ENCODE results near the gene APOBEC3G.

APOBEC3G gene

DNA sequence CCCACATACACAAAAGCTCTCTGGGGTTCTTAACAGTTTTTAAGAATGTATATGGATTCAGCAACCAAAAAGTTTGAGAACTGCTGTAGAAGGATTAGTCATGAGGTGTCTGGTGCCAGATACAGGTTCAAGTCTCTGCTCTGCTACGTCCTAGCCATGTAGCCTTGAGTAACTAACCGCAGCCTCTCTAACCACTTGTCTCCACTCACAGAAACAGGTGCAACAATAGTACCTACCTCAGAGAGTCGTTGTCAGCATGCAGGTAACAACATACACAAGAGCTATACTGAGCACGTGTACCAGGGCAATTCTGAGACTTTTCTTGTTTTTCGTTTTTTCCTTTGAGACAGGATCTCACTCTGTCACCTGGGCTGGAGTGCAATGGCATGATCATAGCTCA lies 48.5 kb downstream of the APOBEC3G start:
- no peak for DNase-seq

DNA sequence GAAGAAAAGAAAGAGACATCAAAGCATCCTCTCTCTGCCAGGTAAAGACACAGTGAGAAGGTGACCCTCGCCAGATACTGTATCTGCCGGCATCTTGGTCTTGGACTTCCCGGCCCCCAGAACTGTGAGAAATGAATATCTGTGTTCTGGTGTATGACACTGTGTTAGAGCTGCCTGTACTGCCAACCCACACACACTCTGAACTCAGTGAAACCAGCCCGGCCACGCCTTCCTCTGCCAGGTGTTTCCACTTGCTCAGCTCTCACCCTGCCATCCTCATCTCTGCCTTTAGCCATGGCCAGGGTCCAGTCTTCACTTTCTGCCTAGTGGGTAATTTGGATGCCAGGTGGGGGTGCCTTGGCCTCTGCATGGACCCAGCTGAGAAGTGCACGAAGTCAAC lies 51.4 kb downstream of the APOBEC3G start:
- DNase-seq: no peak

DNA sequence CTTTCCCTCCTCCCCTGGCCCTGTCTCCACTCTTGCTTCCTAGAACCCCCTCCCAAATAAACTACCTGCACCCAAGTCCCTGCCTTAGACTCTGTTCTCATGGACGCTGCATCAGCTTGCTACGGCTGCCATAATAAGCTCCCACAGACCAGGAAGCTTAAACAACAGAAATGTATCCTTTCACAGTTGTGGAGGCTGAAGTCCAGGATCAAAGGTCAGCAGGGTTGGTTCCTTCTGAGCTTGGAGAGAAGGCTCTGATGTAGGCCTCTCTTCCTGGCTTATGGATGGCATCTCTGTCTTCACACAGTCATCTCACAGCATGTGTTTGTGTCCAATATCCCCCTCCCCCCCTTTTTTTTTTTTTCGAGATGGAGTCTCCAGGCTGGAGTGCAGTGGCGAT lies 52.0 kb downstream of the APOBEC3G start:
- no peak for DNase-seq

DNA sequence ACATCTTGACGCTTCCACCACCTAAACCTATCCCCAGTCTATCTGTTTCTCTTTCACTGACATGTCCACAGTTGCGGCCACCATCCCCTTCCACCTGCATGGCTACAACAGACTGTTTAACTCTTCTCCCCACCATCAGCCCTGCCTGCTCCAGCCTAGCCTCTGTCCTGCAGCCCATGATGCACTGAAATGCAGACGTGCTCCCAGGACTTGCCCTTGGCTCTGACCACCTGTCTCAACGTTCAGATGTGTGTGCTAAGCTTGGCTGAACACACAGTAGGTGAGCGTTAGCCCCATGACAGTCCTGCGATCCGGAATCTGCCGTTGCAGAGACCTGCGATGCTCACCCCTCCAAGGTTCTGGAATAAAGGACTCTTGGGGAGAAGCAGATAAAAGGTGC lies 52.7 kb downstream of the APOBEC3G start:
- DNase-seq: no peak

DNA sequence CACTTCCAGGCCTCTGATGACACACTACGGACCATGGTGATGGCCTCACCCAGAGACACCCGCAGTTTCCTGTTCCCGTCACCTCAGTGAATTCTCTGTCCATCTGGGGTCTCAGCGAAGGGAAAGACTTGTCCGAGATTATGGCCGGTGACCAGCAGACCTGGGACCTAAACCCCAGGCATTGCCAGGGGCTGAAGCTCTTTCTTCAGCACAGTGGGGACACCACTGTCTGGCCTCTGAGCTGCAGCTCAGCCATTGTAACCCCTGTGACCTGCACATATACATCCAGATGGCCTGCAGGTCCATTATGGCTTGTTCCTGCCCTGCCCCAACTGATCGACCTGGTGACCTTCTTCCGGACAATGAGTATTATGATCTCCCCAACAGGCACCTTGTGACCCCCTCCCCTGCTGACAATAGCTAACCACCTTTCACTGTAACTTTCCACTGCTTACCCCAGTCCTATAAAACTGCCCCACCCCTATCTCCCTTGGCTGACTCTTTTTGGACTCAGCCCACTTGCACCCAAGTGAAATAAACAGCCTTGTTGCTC lies 53.2 kb downstream of the APOBEC3G start:
- DNase-seq: no peak

DNA sequence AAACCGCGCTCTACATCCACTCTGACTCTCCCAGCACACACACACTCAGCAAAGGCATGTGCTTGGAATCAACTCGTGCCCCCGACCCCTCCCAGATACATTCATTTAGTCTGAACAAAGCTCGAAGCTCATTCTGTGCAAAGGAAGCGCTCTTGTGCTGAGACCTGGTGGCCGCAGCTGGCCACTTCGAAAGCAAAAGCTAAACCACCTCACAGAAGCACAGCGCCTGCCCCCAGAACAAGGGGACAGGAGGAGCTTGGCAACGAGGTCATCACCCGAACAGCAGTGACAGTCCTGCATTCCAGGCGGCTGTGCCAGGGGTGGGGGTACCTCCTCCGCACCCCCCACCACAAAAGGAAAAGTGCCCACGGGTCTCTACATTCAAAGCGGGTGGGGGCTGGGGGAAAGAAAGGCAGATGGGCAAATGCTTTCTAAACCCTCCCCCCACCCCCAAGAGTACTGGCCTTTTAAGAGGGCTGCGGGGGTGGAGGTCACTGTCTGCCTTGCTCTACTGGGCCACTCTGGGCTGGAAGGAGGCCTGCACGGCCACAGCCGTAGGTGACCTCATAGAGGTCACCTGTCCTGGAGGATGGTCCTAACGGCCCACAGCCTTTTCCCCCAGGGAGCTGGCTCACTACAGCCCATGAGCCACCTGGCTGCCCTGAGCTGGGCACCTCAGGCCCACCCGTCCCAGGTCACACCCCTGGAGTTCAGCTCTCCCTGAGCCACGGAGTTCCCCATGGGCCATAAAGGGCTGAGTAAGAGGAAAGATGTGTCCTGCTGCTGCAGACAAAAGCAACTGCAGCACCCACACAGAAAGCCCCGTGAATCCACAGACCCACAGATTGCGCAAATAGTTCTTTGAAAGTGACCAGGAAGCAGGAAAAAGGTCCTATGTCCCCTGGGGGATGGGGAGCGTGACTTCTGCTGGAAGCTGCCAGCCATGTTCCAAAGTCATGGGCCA lies 54.1 kb downstream of the APOBEC3G start:
- DNase-seq: no peak

DNA sequence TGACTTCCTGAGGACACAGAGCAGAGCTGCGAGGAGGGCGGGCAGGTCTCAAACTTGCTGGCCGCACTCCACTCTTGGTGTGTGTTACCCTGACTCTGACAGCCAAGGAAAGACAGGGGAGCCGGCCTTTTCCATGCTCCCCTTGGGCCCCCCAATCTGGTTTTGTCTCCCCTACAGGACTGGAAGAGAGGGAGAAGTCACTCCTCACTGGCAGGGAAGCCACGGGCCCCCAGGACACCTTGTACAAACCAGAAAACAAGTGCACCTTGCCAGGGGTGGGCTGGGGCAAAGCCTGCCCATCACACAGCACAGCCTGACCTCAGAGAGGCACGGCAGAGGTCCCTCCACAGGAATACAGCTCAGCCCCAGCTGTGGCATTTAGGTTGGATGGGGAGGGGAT lies 55.2 kb downstream of the APOBEC3G start:
- no peak for DNase-seq

DNA sequence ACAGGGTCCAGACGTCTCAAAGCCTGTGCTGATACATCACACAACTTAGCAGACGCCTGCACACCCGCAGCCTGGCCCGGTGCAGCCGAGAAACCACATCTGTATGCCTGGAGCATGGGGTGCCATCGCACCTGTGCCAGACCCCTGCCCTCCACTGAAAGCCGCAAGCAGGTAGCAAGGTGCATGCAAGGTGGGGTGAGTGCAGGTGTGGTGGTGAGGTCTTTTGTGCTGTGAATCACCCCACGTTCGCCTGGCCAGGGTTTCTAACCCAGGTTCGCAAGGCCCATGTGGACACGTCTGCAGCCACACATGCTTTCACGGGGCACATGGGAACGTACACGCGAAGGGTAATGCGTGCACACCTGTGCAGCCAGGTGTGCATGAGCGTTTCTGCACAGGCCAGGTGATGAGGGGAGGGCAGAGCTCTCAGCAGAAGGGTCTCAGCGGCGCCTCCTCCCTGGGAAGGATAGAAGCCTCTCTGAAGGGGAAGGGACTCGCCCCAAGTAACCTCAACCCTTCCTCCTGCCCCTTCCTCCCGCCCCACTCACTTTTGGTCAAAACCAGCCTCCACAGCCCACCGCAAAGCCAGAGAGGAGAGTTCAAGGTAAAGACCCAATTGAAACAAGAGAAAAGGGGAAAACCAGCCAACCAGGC lies 55.9 kb downstream of the APOBEC3G start:
- no peak for DNase-seq

DNA sequence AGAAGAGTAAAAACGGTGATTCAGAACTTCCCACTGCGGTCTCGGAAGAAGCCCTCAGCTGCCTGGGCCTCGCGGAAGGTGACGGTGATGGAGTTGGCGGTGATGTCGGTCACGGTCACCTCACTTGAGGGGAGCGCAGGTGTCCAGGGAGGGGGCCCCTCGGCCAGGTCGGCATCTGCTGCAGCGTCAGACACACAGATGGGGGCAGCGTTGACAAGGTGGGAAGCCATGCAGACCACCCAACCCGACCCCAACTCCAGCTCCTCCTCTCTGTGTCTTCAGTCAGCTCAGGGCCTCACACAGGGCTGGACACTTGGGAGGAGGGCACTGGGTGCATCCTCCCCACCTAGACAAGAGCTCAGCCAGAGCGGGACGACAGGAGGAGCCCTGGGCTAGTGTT lies 56.8 kb downstream of the APOBEC3G start:
- no peak for DNase-seq

DNA sequence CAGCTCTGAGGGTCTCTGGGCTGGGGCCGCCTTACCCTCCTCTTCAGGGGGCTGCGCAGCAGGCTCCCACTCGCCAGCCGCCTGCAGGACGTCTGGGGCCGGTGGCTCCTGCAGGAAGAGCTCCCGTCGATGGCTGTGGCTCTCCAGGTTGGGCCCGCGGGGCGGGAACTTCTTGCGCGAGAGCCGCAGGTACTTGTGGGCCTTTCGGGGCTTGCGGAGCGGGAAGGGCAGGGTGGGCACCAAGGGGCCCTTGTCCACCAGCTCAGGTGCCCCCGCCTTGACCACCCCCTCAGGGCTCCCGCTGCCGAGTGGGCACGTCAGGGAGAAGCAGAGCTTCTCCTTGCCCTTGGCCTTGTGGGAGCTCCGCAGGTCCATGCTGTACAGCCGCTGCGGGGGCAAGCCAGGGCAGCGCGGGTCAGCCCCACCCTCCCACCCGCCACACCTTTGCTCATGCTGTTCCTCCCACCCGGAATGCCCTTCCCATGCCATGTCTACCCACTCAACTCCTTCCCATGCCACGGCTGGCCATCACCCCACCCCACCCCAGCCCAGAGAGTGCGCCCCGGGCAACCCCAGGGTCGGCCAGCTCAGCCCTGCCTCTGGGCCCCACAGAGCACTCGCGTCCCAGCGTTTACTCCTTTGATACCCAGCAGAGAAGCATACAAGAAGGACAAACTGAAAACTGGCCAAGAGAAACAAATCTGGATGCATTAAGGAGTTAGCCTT lies 57.5 kb downstream of the APOBEC3G start:
- no peak for DNase-seq

DNA sequence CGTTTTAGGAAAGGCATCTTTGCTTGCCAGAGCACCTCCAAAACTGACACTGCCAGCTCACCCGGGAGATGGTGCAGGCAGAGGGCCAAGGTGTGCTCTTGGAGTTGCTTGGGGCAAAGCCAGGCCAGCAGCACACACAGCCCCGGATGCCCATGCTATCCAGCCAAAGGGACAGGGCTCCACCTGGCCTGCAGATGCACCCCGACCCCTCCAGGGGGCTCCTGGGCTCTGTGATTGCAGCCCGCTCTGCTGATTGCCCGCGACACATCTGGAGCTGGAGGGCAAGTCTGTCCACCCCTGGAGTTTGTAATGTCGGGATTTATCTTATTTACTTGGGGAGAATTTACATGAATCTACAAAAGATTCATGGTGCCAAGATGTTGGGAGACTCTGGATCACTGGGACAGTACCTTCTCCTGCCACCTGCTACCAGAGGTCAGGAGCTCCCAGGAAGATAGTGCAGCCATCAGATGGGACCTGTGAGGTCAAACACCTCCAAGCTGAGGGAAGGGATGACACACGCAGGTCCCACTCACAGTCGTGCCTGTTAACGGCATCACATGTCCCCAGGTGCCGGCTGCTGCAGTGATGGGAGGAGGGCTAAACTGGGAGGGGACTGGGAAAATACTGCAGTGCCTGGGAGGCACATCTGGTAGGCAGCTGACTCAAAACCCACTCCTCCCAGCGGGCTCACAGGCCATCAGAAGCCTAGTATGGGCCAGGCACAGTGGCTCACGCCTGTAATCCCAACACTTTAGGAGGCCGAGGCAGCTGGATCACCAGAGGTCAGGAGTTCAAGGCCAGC lies 58.2 kb downstream of the APOBEC3G start:
- DNase-seq: peak; percentile 46

DNA sequence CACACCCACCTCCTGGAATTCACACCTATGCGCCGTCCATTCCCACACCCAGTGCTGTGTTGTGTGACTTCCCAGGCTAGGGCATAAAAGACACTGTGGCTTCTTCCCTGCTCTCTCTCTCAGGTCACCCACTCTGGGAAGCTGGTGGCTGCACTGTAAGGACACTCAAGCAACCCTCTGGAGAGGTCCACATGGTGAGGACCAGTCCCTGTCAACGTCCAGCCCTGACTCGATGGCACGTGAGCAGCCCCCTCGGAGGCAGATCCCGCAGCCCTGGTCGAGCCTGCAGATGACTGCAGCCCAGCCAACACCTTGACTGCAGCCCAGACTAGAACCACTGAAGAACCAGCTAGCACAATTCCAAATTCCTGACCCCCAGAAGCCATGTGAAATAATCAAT lies 59.2 kb downstream of the APOBEC3G start:
- DNase-seq: no peak
